GM18873 (cell line): ENCODE results near the gene FXYD1.

Source experiments
- ATAC-seq: cut with Tn5 transposase; IDR thresholded peaks from one replicate; pipeline ENCODE4 v1.9.1; 2021; ENCODE audit warnings: mild to moderate bottlenecking, moderate library complexity, moderate number of reproducible peaks; ENCODE audit not compliant: unreplicated experiment, low FRiP score

FXYD1 gene

GRCh38 chr19:35106898-35107541, 31.6 kb upstream of the FXYD1 start:
- ATAC-seq, result no peak

- no peak for ATAC-seq
Measured at GRCh38 chr19:35107545-35107944, 31.1 kb upstream of the FXYD1 start.

GRCh38 chr19:35108730-35109129, 29.9 kb upstream of the FXYD1 start:
- no peak for ATAC-seq

- ATAC-seq, result no peak
Measured at GRCh38 chr19:35109395-35110112, 29.1 kb upstream of the FXYD1 start.

GRCh38 chr19:35110974-35111373, 27.6 kb upstream of the FXYD1 start:
- no peak for ATAC-seq

- ATAC-seq, result no peak
Measured at GRCh38 chr19:35112995-35113688, 25.5 kb upstream of the FXYD1 start.

GRCh38 chr19:35114353-35115176, 24.1 kb upstream of the FXYD1 start:
- ATAC-seq, result no peak

GRCh38 chr19:35115177-35115951, 23.3 kb upstream of the FXYD1 start, which contains the start of gene FXYD3:
FXYD3 (plus strand) TSS chr19:35115823; CDS start chr19:35119377, 3,554 bp downstream.
- ATAC-seq, result no peak

GRCh38 chr19:35116072-35116801, 22.4 kb upstream of the FXYD1 start:
- ATAC-seq, result no peak

GRCh38 chr19:35117116-35117515, 21.5 kb upstream of the FXYD1 start:
- ATAC-seq, result no peak

GRCh38 chr19:35117799-35118198, 20.8 kb upstream of the FXYD1 start:
- no peak for ATAC-seq

GRCh38 chr19:35118268-35119020, 20.2 kb upstream of the FXYD1 start:
- ATAC-seq, result no peak

- no peak for ATAC-seq
Measured at GRCh38 chr19:35119091-35119490, 19.5 kb upstream of the FXYD1 start.

GRCh38 chr19:35119578-35120155, 19.0 kb upstream of the FXYD1 start:
- ATAC-seq, result no peak

GRCh38 chr19:35120492-35120891, 18.1 kb upstream of the FXYD1 start:
- no peak for ATAC-seq

GRCh38 chr19:35120898-35121297, 17.7 kb upstream of the FXYD1 start:
- no peak for ATAC-seq

GRCh38 chr19:35122687-35123551, 15.7 kb upstream of the FXYD1 start:
- no peak for ATAC-seq
